ENCODE data around the gene MSANTD2.

DNA sequence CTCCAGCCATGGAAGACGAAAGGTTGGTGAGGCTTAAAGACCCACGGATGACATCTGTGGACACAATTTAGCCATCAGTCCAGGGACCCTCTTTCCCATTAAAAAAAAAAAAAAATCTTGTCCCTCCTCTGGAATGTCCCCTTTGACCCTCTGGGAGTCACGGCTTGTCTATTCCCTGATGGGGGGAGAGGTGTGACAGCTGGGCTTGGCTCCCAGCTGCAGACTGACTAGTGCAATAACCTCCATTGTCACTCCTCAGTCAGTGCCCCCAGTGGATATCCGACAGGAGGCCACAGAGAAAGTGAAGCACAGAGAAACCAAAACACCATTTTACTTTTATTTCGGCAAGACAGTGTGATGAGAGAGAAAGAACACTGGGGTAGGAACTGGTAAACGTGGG is 45.5 kb downstream of the MSANTD2 start:
- TF ChIP-seq EP300 (IDR thresholded peaks at IDR 0.05) = no peak
- TF ChIP-seq, protein P1, sequence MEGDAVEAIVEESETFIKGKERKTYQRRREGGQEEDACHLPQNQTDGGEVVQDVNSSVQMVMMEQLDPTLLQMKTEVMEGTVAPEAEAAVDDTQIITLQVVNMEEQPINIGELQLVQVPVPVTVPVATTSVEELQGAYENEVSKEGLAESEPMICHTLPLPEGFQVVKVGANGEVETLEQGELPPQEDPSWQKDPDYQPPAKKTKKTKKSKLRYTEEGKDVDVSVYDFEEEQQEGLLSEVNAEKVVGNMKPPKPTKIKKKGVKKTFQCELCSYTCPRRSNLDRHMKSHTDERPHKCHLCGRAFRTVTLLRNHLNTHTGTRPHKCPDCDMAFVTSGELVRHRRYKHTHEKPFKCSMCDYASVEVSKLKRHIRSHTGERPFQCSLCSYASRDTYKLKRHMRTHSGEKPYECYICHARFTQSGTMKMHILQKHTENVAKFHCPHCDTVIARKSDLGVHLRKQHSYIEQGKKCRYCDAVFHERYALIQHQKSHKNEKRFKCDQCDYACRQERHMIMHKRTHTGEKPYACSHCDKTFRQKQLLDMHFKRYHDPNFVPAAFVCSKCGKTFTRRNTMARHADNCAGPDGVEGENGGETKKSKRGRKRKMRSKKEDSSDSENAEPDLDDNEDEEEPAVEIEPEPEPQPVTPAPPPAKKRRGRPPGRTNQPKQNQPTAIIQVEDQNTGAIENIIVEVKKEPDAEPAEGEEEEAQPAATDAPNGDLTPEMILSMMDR (IDR thresholded peaks at IDR 0.05) = no peak
